Body of pancreas (tissue), 4 donors: Measurements from ENCODE around the gene DUOX2.

ENCODE experiments used
- CTCF ChIP-seq, 7 experiments: fragments of 450-650 bp in 4 of 7; fragments of 200-600 bp in 3 of 7; sonication (generic) in 3 of 7; IDR thresholded peaks; one replicate each; pipeline ENCODE4 v1.5.1; 2016 to 2019; ENCODE audit warnings: antibody characterized with exemption in 7 of 7
- POLR2A ChIP-seq, 3 donors: fragments of 450-650 bp; IDR thresholded peaks; one replicate each; pipeline ENCODE4 v1.6.1; 2016; ENCODE audit warnings: antibody characterized with exemption in 3 of 3, mild to moderate bottlenecking in 2 of 3

GRCh38 chr15:45148076-45149059 is 34.4 kb upstream of the DUOX2 start:
- TF ChIP-seq POLR2A (IDR thresholded peaks at IDR 0.05) = no peak
- TF ChIP-seq CTCF (IDR thresholded peaks at IDR 0.05) = no peak
